SK-N-SH (cell line): Measurements from ENCODE around the gene TJP2. TPM values are rescaled to one million over a fixed set of nuclear protein-coding genes. Genes with fewer than 3 reads are reported as not detected.
A peak's percentile ranks its signal among the peaks of the same experiment; 100 is the strongest.

Experiments used
- CTCF ChIA-PET: fragments of 300-600, 350-600 bp; formaldehyde crosslinking; extraction: SDS; loops from one replicate; lab custom pipeline; 2021; lab: Yijun Ruan, JAX
- POLR2A ChIA-PET: fragments of 350-600 bp; sonication (Branson Sonifier 250); formaldehyde crosslinking; extraction: SDS; loops from one replicate; lab custom pipeline; 2020; ENCODE audit warnings: antibody characterized with exemption, inconsistent platforms; lab: Yijun Ruan, JAX
- DNase-seq: peaks from one replicate; pipeline ENCODE4 v3.0.0; 2012
- H2AFZ ChIP-seq: fragments of 200-600 bp; sonication (generic); 2 replicates; pipeline ENCODE4 v1.8.1; 2016; ENCODE audit warnings: antibody characterized with exemption, mild to moderate bottlenecking, low read depth
- H3F3A ChIP-seq: fragments of 200-600 bp; sonication (generic); replicated peaks from 2 replicates; pipeline ENCODE3; 2016; ENCODE audit warnings: antibody characterized with exemption, mild to moderate bottlenecking; ENCODE audit not compliant: insufficient read depth
- H3K27ac ChIP-seq, 2 experiments: fragments of 200-500 bp in 1 of 2; fragments of 200-600 bp in 1 of 2; sonication (Bioruptor generic) in 1 of 2; sonication (generic), shearing (Covaris generic) in 1 of 2; 2 replicates each; pipeline versions ENCODE4 v1.5.1 to v1.6.1; 2014 to 2016; ENCODE audit warnings: low read depth in 2 of 2, inconsistent platforms in 1 of 2, low read length in 1 of 2, mild to moderate bottlenecking in 1 of 2, mixed read lengths in 1 of 2
- H3K27me3 ChIP-seq: fragments of 200-600 bp; sonication (generic), shearing (Covaris generic); 2 replicates; pipeline ENCODE4 v1.6.1; 2016; ENCODE audit warnings: mixed run types; ENCODE audit not compliant: insufficient read depth
- H3K36me3 ChIP-seq, 2 experiments: fragments of 200-500 bp in 1 of 2; fragments of 200-600 bp in 1 of 2; sonication (Bioruptor generic) in 1 of 2; sonication (generic) in 1 of 2; replicated peaks in 1 of 2; 2 replicates each; pipeline versions ENCODE3 to v1.5.1; 2014 to 2016; ENCODE audit warnings: low read length in 1 of 2, mild to moderate bottlenecking in 1 of 2; ENCODE audit not compliant: insufficient read depth in 2 of 2, control insufficient read depth in 1 of 2
- H3K4me1 ChIP-seq, 2 experiments: fragments of 200-500 bp in 1 of 2; fragments of 200-600 bp in 1 of 2; sonication (Bioruptor generic) in 1 of 2; sonication (generic), shearing (Covaris generic) in 1 of 2; 2 replicates each; pipeline versions ENCODE4 v1.5.1 to v1.6.1; 2014 to 2016; ENCODE audit warnings: low read depth in 1 of 2, low read length in 1 of 2, mixed run types in 1 of 2; ENCODE audit not compliant: insufficient read depth in 2 of 2, control insufficient read depth in 1 of 2
- H3K4me2 ChIP-seq: fragments of 200-600 bp; sonication (generic), shearing (Covaris generic); 2 replicates; pipeline ENCODE4 v1.6.1; 2017; ENCODE audit warnings: mixed run types
- H3K4me3 ChIP-seq, 2 experiments: fragments of 200-500 bp in 1 of 2; fragments of 200-600 bp in 1 of 2; sonication (Bioruptor generic) in 1 of 2; sonication (generic), shearing (Covaris generic) in 1 of 2; 2 replicates each; pipeline versions ENCODE4 v1.5.1 to v1.8.1; 2014 to 2016; ENCODE audit warnings: low read depth in 2 of 2, inconsistent platforms in 1 of 2, low read length in 1 of 2, mild to moderate bottlenecking in 1 of 2, mixed read lengths in 1 of 2, moderate library complexity in 1 of 2
- H3K79me2 ChIP-seq: fragments of 200-600 bp; sonication (generic); 2 replicates; pipeline ENCODE4 v1.8.1; 2017; ENCODE audit warnings: mild to moderate bottlenecking; ENCODE audit not compliant: insufficient read depth
- H3K9ac ChIP-seq: fragments of 200-600 bp; sonication (generic); 2 replicates; pipeline ENCODE4 v1.6.1; 2017; ENCODE audit warnings: mixed run types
- H3K9me2 ChIP-seq: fragments of 200-600 bp; sonication (generic); 2 replicates; pipeline ENCODE4 v1.6.1; 2017; ENCODE audit warnings: mixed run types
- H3K9me3 ChIP-seq: fragments of 200-600 bp; sonication (generic); 2 replicates; pipeline ENCODE4 v1.6.1; 2017; ENCODE audit warnings: mixed run types, mild to moderate bottlenecking, moderate library complexity
- H4K20me1 ChIP-seq: fragments of 200-600 bp; sonication (generic); 2 replicates; pipeline ENCODE4 v1.6.1; 2017; ENCODE audit warnings: mild to moderate bottlenecking, mixed run types; ENCODE audit not compliant: insufficient read depth
- EP300 ChIP-seq, 2 experiments: IDR thresholded peaks; 2 replicates each; pipeline versions ENCODE4 v1.4.0 to v1.6.1; 2012; ENCODE audit warnings: borderline replicate concordance in 1 of 2, low read depth in 1 of 2, low read length in 1 of 2
- EZH2phosphoT487 ChIP-seq: fragments of 200-600 bp; sonication (generic); IDR thresholded peaks from 2 replicates; pipeline ENCODE4 v1.6.1; 2017; ENCODE audit warnings: low read depth, mixed run types, mild to moderate bottlenecking, antibody characterized with exemption, moderate library complexity, borderline replicate concordance
- FOSL2 ChIP-seq: IDR thresholded peaks from 2 replicates; pipeline ENCODE4 v1.4.0; 2012; ENCODE audit warnings: low read depth, mild to moderate bottlenecking, moderate library complexity, borderline replicate concordance
- FOXM1 ChIP-seq: IDR thresholded peaks from 2 replicates; pipeline ENCODE4 v1.4.0; 2012; ENCODE audit warnings: low read depth, mild to moderate bottlenecking
- GATA2 ChIP-seq: sonication (generic); formaldehyde crosslinking; IDR thresholded peaks from 2 replicates; pipeline ENCODE4 v1.5.0; 2020; ENCODE audit warnings: mild to moderate bottlenecking, missing genetic modification reagents
- MEF2A ChIP-seq: IDR thresholded peaks from 2 replicates; pipeline ENCODE4 v1.4.0; 2012; ENCODE audit warnings: low read depth, borderline replicate concordance
- MXI1 ChIP-seq: IDR thresholded peaks from 2 replicates; pipeline ENCODE4 v1.6.1; 2012; ENCODE audit warnings: mild to moderate bottlenecking, low read depth, low read length, improper control_type of control experiment
- NFIC ChIP-seq: IDR thresholded peaks from 2 replicates; pipeline ENCODE4 v1.4.0; 2012; ENCODE audit warnings: borderline replicate concordance
- NRF1 ChIP-seq: IDR thresholded peaks from 2 replicates; pipeline ENCODE4 v1.6.1; 2012; ENCODE audit warnings: low read depth, mild to moderate bottlenecking, low read length
- RAD21 ChIP-seq: IDR thresholded peaks from 2 replicates; pipeline ENCODE4 v1.6.1; 2012; ENCODE audit warnings: mild to moderate bottlenecking, low read length
- RCOR1 ChIP-seq: fragments of 150-350 bp; IDR thresholded peaks from 2 replicates; pipeline ENCODE4 v1.6.1; 2017; ENCODE audit warnings: antibody characterized with exemption, low read length
- REST ChIP-seq: IDR thresholded peaks from 2 replicates; pipeline ENCODE4 v1.6.1; 2012; ENCODE audit warnings: mild to moderate bottlenecking, low read depth, low read length, moderate library complexity
- RFX5 ChIP-seq: IDR thresholded peaks from 2 replicates; pipeline ENCODE4 v1.6.1; 2012; ENCODE audit warnings: mild to moderate bottlenecking, improper control_type of control experiment, low read length
- TCF12 ChIP-seq: IDR thresholded peaks from 2 replicates; pipeline ENCODE4 v1.4.0; 2012
- TEAD4 ChIP-seq: IDR thresholded peaks from 2 replicates; pipeline ENCODE4 v1.4.0; 2012; ENCODE audit warnings: mild to moderate bottlenecking, borderline replicate concordance; ENCODE audit not compliant: insufficient read depth
- YY1 ChIP-seq: IDR thresholded peaks from 2 replicates; pipeline ENCODE4 v1.4.0; 2012; ENCODE audit warnings: low read depth, mild to moderate bottlenecking
- WGBS: methylation state at CpG from one replicate; pipeline ENCODE4 v1.1.6; 2017; ENCODE audit warnings: low lambda C conversion rate; 5-methylcytosine and 5-hydroxymethylcytosine counted together
- polyA plus RNA-seq, 3 experiments: library from polyadenylated mRNA; depleted of rRNA; stranded (reverse); fragments of >200 nt; gene quantifications; 2 replicates each; pipeline ENCODE4 v1.2.3, GENCODE V29; 2012
- TF ChIP-seq, protein P1 (sequence below): fragments of 150-350 bp; IDR thresholded peaks from 2 replicates; pipeline ENCODE4 v1.6.1; 2017; ENCODE audit warnings: antibody characterized with exemption, low read length, low read depth, borderline replicate concordance
- TF ChIP-seq, protein P2 (sequence below): IDR thresholded peaks from 2 replicates; pipeline ENCODE4 v1.4.0; 2012; ENCODE audit warnings: low read depth, borderline replicate concordance
- TF ChIP-seq, protein P3 (sequence below): IDR thresholded peaks from 2 replicates; pipeline ENCODE4 v1.4.0; 2012; ENCODE audit warnings: low read depth

TJP2 gene
- polyA plus RNA-seq, 1 of the 3 experiments (the other 2 are of a cell fraction), result 17.7 TPM

GRCh38 chr9:69143291-69143690 is 30.8 kb upstream of the TJP2 start:
- no peak for DNase-seq
- Histone ChIP-seq H3K9ac (no peak overlapping the region), H3F3A (peaks cover 6% of the 10 kb centered on the region), H3K4me2 (no peak overlapping the region), H2AFZ (no peak overlapping the region), H4K20me1 (no peaks in the 10 kb centered on the region), H3K36me3 (no peaks in the 10 kb centered on the region)
- POLR2A ChIA-PET, result no interaction called here
- CTCF ChIA-PET, result interaction anchor here (0.8 to 1.6 kb wide), 3 partner anchors 21 to 84 kb away, joined by 3 read pairs; no protein-coding TSS in a partner anchor
- no peak for TF ChIP-seq TEAD4
- peak in 1 of 2 experiments; percentile 35; a peak in 1 of 4 replicates for TF ChIP-seq EP300 (IDR thresholded peaks at IDR 0.05; ENCODE audit: borderline replicate concordance in 1 of 2, low read depth in 1 of 2, low read length in 1 of 2)
- TF ChIP-seq FOSL2, result no peak
- TF ChIP-seq, protein P1, sequence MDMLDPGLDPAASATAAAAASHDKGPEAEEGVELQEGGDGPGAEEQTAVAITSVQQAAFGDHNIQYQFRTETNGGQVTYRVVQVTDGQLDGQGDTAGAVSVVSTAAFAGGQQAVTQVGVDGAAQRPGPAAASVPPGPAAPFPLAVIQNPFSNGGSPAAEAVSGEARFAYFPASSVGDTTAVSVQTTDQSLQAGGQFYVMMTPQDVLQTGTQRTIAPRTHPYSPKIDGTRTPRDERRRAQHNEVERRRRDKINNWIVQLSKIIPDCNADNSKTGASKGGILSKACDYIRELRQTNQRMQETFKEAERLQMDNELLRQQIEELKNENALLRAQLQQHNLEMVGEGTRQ, result no peak
- TF ChIP-seq RFX5, result no peak
- no peak for TF ChIP-seq MEF2A
- TF ChIP-seq EZH2phosphoT487, result no peak
- TF ChIP-seq REST, result no peak
- no peak for TF ChIP-seq FOXM1
- no peak for TF ChIP-seq GATA2 (CRISPR knock-in tag)
- peak; percentile 17; the same call in 1 of the 2 replicates for TF ChIP-seq TCF12
- TF ChIP-seq, all 33 proteins: peak for 2
- WGBS, result 58% methylated on average over 1 of the region's 1 CpG
- Histone ChIP-seq H3K9me2 (no peaks in the 10 kb centered on the region), H3K4me3 (no peak overlapping the region), H3K79me2 (no peaks in the 10 kb centered on the region), H3K27me3 (no peaks in the 10 kb centered on the region), H3K4me1 (peaks cover 8 to 18% of the 10 kb centered on the region in 2 experiments; a peak in 2 of 4 replicates), H3K27ac (no peak overlapping the region), H3K9me3 (no peaks in the 10 kb centered on the region)

GRCh38 chr9:69145144-69145715 is 28.8 kb upstream of the TJP2 start:
- H3K4me2 ChIP-seq, result peak overlapping the region; percentile 17; the same call in 1 of the 2 replicates
- no peak overlapping the region for H2AFZ ChIP-seq
- H4K20me1 ChIP-seq, result no peaks in the 10 kb centered on the region
- H3K4me3 ChIP-seq, result no peak overlapping the region
- no peaks in the 10 kb centered on the region for H3K9me3 ChIP-seq
- H3K79me2 ChIP-seq, result no peaks in the 10 kb centered on the region
- no peaks in the 10 kb centered on the region for H3K36me3 ChIP-seq
- H3F3A ChIP-seq, result peaks cover 12% of the 10 kb centered on the region
- POLR2A ChIA-PET, result no interaction called here
- 20% methylated on average over 8 of the region's 8 CpGs for WGBS
- H3K4me1 ChIP-seq, result peaks cover 8 to 21% of the 10 kb centered on the region in 2 experiments; a peak in 2 of 4 replicates
- no peaks in the 10 kb centered on the region for H3K27me3 ChIP-seq
- H3K9me2 ChIP-seq, result no peaks in the 10 kb centered on the region
- peak; percentile 66 for DNase-seq
- H3K27ac ChIP-seq, result peak overlapping the region in 1 of 2 experiments; percentile 80; a peak in 1 of 4 replicates
- no peak overlapping the region for H3K9ac ChIP-seq
- CTCF ChIA-PET, result interaction anchor here (1.2 kb wide), 2 partner anchors 48 to 91 kb away, joined by 3 to 7 read pairs; no protein-coding TSS in a partner anchor
- TF ChIP-seq NRF1 (no peak), EZH2phosphoT487 (no peak), NFIC (peak; percentile 72), MXI1 (peak; percentile 33; the same call in 1 of the 2 replicates), RCOR1 (peak; percentile 81), MEF2A (peak; percentile 42; the same call in 1 of the 2 replicates), YY1 (no peak), TCF12 (peak; percentile 98), TEAD4 (peak; percentile 91), FOSL2 (peak; percentile 34; the same call in 1 of the 2 replicates), RAD21 (peak; percentile 18)
- TF ChIP-seq, protein P2, sequence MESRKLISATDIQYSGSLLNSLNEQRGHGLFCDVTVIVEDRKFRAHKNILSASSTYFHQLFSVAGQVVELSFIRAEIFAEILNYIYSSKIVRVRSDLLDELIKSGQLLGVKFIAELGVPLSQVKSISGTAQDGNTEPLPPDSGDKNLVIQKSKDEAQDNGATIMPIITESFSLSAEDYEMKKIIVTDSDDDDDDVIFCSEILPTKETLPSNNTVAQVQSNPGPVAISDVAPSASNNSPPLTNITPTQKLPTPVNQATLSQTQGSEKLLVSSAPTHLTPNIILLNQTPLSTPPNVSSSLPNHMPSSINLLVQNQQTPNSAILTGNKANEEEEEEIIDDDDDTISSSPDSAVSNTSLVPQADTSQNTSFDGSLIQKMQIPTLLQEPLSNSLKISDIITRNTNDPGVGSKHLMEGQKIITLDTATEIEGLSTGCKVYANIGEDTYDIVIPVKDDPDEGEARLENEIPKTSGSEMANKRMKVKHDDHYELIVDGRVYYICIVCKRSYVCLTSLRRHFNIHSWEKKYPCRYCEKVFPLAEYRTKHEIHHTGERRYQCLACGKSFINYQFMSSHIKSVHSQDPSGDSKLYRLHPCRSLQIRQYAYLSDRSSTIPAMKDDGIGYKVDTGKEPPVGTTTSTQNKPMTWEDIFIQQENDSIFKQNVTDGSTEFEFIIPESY, result peak; percentile 75
- TF ChIP-seq, protein P3, sequence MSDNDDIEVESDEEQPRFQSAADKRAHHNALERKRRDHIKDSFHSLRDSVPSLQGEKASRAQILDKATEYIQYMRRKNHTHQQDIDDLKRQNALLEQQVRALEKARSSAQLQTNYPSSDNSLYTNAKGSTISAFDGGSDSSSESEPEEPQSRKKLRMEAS, result no peak
